ENCODE data around the gene NTN4.
"Not testable (repeated sequence)": the region's sequence is repeated elsewhere in the genome, so short reads cannot be mapped to it uniquely, and the experiment has no call there.

NTN4 gene

GRCh38 chr12:95621725-95622124 is 168.8 kb downstream of the NTN4 start:
- no peak for DNase-seq

GRCh38 chr12:95620171-95620570 is 170.4 kb downstream of the NTN4 start:
- no peak for DNase-seq

GRCh38 chr12:95616470-95616869 is 174.1 kb downstream of the NTN4 start:
- not testable (repeated sequence) for DNase-seq

GRCh38 chr12:95615749-95616148 is 174.8 kb downstream of the NTN4 start:
- DNase-seq = no peak

- DNase-seq = no peak
Observed at GRCh38 chr12:95614390-95614982, 176.1 kb downstream of the NTN4 start.

GRCh38 chr12:95613021-95613420 is 177.5 kb downstream of the NTN4 start:
- no peak for DNase-seq

GRCh38 chr12:95611676-95612309 is 178.8 kb downstream of the NTN4 start:
- DNase-seq = no peak

- DNase-seq = no peak
Observed at GRCh38 chr12:95608252-95609033, 182.1 kb downstream of the NTN4 start.

Data from stimulated activated CD4-positive, alpha-beta T cell treated with anti-CD3 and anti-CD28 coated beads, Interleukin-4, amount 100 ng/mL, for 4 hours (primary cell).